WTC11 (cell line): ENCODE results near the gene TTC33. TPM values are rescaled to one million over a fixed set of nuclear protein-coding genes. Genes with fewer than 3 reads are reported as not detected.

Experiments
- ATAC-seq: fragments of 200-7000 bp; cut with Tn5 transposase; 2 replicates; pipeline ENCODE4 v1.10.0; 2021; ENCODE audit warnings: mild to moderate bottlenecking, moderate library complexity
- CTCF ChIA-PET: fragments of 300-600 bp; sonication (Branson Sonifier 250); formaldehyde crosslinking; loops from one replicate; lab custom pipeline; 2021; ENCODE audit warnings: antibody characterized with exemption; lab: Charles Lee
- POLR2A ChIA-PET: fragments of 350-600 bp; sonication (Branson Sonifier 250); formaldehyde crosslinking; loops from one replicate; lab custom pipeline; 2021; ENCODE audit warnings: antibody characterized with exemption; lab: Charles Lee
- DNase-seq: peaks from one replicate; pipeline ENCODE4 v3.0.0; 2021; ENCODE audit warnings: low spot score
- H3K27ac Mint-ChIP-seq: 2 replicates; pipeline ENCODE4 v1.8.0; 2021; ENCODE audit warnings: mixed read lengths
- H3K27me3 Mint-ChIP-seq: 2 replicates; pipeline ENCODE4 v1.8.0; 2021; ENCODE audit warnings: low read depth, mild to moderate bottlenecking, moderate library complexity, mixed read lengths
- H3K36me3 Mint-ChIP-seq: 2 replicates; pipeline ENCODE4 v1.8.0; 2021; ENCODE audit warnings: mixed read lengths
- H3K4me1 Mint-ChIP-seq: 2 replicates; pipeline ENCODE4 v1.8.0; 2022; ENCODE audit warnings: mixed read lengths
- H3K4me3 Mint-ChIP-seq: 2 replicates; pipeline ENCODE4 v1.8.0; 2021; ENCODE audit warnings: mild to moderate bottlenecking, moderate library complexity, mixed read lengths
- H3K9me3 Mint-ChIP-seq: 2 replicates; pipeline ENCODE4 v1.8.0; 2021; ENCODE audit warnings: mixed read lengths
- AR ChIP-seq: fragments of 250-450 bp; sonication (Bioruptor Pico); IDR thresholded peaks from 2 replicates; pipeline ENCODE4 v1.9.0; 2021; ENCODE audit warnings: mild to moderate bottlenecking
- CREM ChIP-seq: sonication (generic); formaldehyde crosslinking; IDR thresholded peaks from 2 replicates; pipeline ENCODE4 v1.8.1; 2022; ENCODE audit warnings: mild to moderate bottlenecking, missing genetic modification reagents, moderate library complexity
- ELF4 ChIP-seq: sonication (generic); formaldehyde crosslinking; IDR thresholded peaks from 2 replicates; pipeline ENCODE4 v1.8.1; 2022; ENCODE audit warnings: low read depth, mild to moderate bottlenecking, moderate library complexity, missing genetic modification reagents
- FOXK1 ChIP-seq: sonication (generic); formaldehyde crosslinking; IDR thresholded peaks from 2 replicates; pipeline ENCODE4 v1.8.0; 2022; ENCODE audit warnings: mild to moderate bottlenecking, moderate library complexity, missing genetic modification reagents
- GRHL2 ChIP-seq: fragments of 250-450 bp; sonication (Bioruptor Pico); IDR thresholded peaks from 2 replicates; pipeline ENCODE4 v1.8.0; 2022; ENCODE audit warnings: mild to moderate bottlenecking, moderate library complexity; ENCODE audit not compliant: insufficient replicate concordance, severe bottlenecking
- IRF1 ChIP-seq: sonication (generic); formaldehyde crosslinking; IDR thresholded peaks from 2 replicates; pipeline ENCODE4 v1.8.0; 2023; ENCODE audit warnings: missing genetic modification reagents
- JUN ChIP-seq: sonication (generic); formaldehyde crosslinking; IDR thresholded peaks from 2 replicates; pipeline ENCODE4 v1.8.0; 2023; ENCODE audit warnings: mild to moderate bottlenecking, missing genetic modification reagents
- MXD4 ChIP-seq: fragments of 250-450 bp; sonication (Bioruptor Pico); IDR thresholded peaks from 2 replicates; pipeline ENCODE4 v1.8.0; 2021; ENCODE audit warnings: mild to moderate bottlenecking, moderate library complexity, borderline replicate concordance
- SOX15 ChIP-seq: fragments of 250-450 bp; sonication (Bioruptor Pico); IDR thresholded peaks from 2 replicates; pipeline ENCODE4 v1.9.0; 2021; ENCODE audit warnings: mild to moderate bottlenecking
- SP1 ChIP-seq: sonication (generic); formaldehyde crosslinking; conservative IDR thresholded peaks from 2 replicates; pipeline ENCODE4 v1.8.1; 2022; ENCODE audit warnings: missing genetic modification reagents
- STAT6 ChIP-seq: sonication (generic); formaldehyde crosslinking; conservative IDR thresholded peaks from 2 replicates; pipeline ENCODE4 v1.8.1; 2023; ENCODE audit warnings: mild to moderate bottlenecking, low read depth, missing genetic modification reagents, moderate library complexity
- TCF7 ChIP-seq: sonication (generic); formaldehyde crosslinking; IDR thresholded peaks from 2 replicates; pipeline ENCODE4 v1.8.0; 2022; ENCODE audit warnings: mild to moderate bottlenecking, low read depth, missing genetic modification reagents, moderate library complexity
- TP53 ChIP-seq: sonication (generic); formaldehyde crosslinking; IDR thresholded peaks from 2 replicates; pipeline ENCODE4 v1.8.1; 2023; ENCODE audit warnings: mild to moderate bottlenecking, missing genetic modification reagents
- USF1 ChIP-seq: sonication (generic); formaldehyde crosslinking; IDR thresholded peaks from 2 replicates; pipeline ENCODE4 v1.8.0; 2022; ENCODE audit warnings: mild to moderate bottlenecking, missing genetic modification reagents
- ZBTB21 ChIP-seq: sonication (generic); formaldehyde crosslinking; IDR thresholded peaks from 2 replicates; pipeline ENCODE4 v1.8.1; 2023; ENCODE audit warnings: mild to moderate bottlenecking, missing genetic modification reagents, borderline replicate concordance
- ZNF232 ChIP-seq: sonication (generic); formaldehyde crosslinking; IDR thresholded peaks from 2 replicates; pipeline ENCODE4 v1.8.0; 2022; ENCODE audit warnings: mild to moderate bottlenecking, missing genetic modification reagents
- ZNF263 ChIP-seq: sonication (generic); formaldehyde crosslinking; IDR thresholded peaks from 2 replicates; pipeline ENCODE4 v1.8.1; 2022; ENCODE audit warnings: low read depth, mild to moderate bottlenecking, moderate library complexity, missing genetic modification reagents
- ZNF317 ChIP-seq: sonication (generic); formaldehyde crosslinking; IDR thresholded peaks from 2 replicates; pipeline ENCODE4 v1.8.1; 2023; ENCODE audit warnings: low read depth, mild to moderate bottlenecking, moderate library complexity, missing genetic modification reagents, borderline replicate concordance
- ZNF423 ChIP-seq: fragments of 250-450 bp; sonication (Bioruptor Pico); IDR thresholded peaks from 2 replicates; pipeline ENCODE4 v2.1.2; 2022; ENCODE audit warnings: mild to moderate bottlenecking, moderate library complexity
- ZNF671 ChIP-seq: fragments of 250-450 bp; sonication (Bioruptor Pico); IDR thresholded peaks from 2 replicates; pipeline ENCODE4 v1.8.0; 2021; ENCODE audit warnings: mild to moderate bottlenecking
- total RNA-seq: library from RNA; stranded (reverse); gene quantifications from 3 replicates; pipeline ENCODE4 v1.2.3, GENCODE V29; 2021
- TF ChIP-seq, protein P1 (sequence below): sonication (generic); formaldehyde crosslinking; IDR thresholded peaks from 2 replicates; pipeline ENCODE4 v1.8.1; 2022; ENCODE audit warnings: low read depth, missing genetic modification reagents, borderline replicate concordance
- TF ChIP-seq, protein P2 (sequence below): sonication (generic); formaldehyde crosslinking; IDR thresholded peaks from 2 replicates; pipeline ENCODE4 v1.8.1; 2023; ENCODE audit warnings: mild to moderate bottlenecking, missing genetic modification reagents, moderate library complexity
- TF ChIP-seq, protein P3 (sequence below): sonication (generic); formaldehyde crosslinking; IDR thresholded peaks from 2 replicates; pipeline ENCODE4 v1.8.1; 2023; ENCODE audit warnings: mild to moderate bottlenecking, missing genetic modification reagents

TTC33 gene
- total RNA-seq, 1 experiment from 2014 or later, result 9.2 TPM

DNA sequence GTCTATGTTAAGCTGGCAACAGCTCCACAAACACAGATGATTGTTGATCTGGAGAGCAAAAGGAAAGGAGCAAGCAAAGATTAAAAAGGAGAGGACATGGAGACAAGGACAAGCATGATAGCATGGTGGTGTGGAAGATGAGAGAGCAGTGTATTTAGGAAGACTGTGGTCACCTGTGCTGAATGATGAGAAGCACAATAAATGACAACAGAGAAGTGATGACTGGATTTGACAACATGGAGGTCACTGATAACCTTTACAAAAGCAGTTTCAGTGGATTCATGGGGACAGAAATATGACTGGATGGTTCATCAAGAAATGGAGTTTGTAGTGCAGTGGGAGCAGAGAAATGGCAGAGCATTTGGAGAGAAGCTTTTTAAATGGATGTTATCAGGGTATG is 20.2 kb downstream of the TTC33 start (continued):
- TF ChIP-seq ZNF423 (CRISPR knock-in tag) (no peak), SP1 (CRISPR knock-in tag) (no peak), STAT6 (CRISPR knock-in tag) (no peak)
- TF ChIP-seq, protein P1, sequence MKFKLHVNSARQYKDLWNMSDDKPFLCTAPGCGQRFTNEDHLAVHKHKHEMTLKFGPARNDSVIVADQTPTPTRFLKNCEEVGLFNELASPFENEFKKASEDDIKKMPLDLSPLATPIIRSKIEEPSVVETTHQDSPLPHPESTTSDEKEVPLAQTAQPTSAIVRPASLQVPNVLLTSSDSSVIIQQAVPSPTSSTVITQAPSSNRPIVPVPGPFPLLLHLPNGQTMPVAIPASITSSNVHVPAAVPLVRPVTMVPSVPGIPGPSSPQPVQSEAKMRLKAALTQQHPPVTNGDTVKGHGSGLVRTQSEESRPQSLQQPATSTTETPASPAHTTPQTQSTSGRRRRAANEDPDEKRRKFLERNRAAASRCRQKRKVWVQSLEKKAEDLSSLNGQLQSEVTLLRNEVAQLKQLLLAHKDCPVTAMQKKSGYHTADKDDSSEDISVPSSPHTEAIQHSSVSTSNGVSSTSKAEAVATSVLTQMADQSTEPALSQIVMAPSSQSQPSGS (CRISPR knock-in tag), result no peak
- TF ChIP-seq, all 79 proteins: peak for 0

DNA sequence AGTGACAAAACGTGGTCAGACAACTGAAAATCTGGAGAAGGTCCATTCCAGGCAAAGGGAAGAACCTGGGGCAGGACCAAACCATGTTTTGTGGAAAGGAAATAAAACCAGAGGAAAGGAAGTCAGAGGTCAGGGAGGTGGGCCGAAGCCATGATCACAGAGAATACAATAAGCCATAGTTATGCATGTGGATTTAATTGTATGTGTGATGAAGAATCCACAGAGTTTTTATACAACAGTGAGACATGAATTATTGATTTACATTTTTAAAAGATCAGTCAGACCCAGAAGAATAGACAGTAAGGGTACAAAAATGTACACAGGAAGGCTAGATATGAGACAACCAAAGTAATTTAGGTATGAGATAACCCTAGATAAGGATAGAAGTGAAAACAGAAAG is 20.8 kb downstream of the TTC33 start:
- TF ChIP-seq AR (CRISPR knock-in tag), result no peak
- no peak for TF ChIP-seq SOX15
- TF ChIP-seq MXD4, result no peak
- TF ChIP-seq, protein P2, sequence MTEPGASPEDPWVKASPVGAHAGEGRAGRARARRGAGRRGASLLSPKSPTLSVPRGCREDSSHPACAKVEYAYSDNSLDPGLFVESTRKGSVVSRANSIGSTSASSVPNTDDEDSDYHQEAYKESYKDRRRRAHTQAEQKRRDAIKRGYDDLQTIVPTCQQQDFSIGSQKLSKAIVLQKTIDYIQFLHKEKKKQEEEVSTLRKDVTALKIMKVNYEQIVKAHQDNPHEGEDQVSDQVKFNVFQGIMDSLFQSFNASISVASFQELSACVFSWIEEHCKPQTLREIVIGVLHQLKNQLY, result no peak
- no peak for TF ChIP-seq TP53 (CRISPR knock-in tag)
- no peak for TF ChIP-seq ZNF263 (CRISPR knock-in tag)
- TF ChIP-seq ZNF232 (CRISPR knock-in tag), result no peak
- TF ChIP-seq IRF1 (CRISPR knock-in tag), result no peak
- no peak for TF ChIP-seq ZBTB21 (CRISPR knock-in tag)
- TF ChIP-seq USF1, result no peak
- TF ChIP-seq FOXK1 (CRISPR knock-in tag), result no peak
- TF ChIP-seq, protein P3, sequence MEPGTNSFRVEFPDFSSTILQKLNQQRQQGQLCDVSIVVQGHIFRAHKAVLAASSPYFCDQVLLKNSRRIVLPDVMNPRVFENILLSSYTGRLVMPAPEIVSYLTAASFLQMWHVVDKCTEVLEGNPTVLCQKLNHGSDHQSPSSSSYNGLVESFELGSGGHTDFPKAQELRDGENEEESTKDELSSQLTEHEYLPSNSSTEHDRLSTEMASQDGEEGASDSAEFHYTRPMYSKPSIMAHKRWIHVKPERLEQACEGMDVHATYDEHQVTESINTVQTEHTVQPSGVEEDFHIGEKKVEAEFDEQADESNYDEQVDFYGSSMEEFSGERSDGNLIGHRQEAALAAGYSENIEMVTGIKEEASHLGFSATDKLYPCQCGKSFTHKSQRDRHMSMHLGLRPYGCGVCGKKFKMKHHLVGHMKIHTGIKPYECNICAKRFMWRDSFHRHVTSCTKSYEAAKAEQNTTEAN (CRISPR knock-in tag), result no peak
- no peak for TF ChIP-seq ZNF671 (CRISPR knock-in tag)
- TF ChIP-seq JUN (CRISPR knock-in tag), result no peak
- TF ChIP-seq ELF4 (CRISPR knock-in tag), result no peak
- TF ChIP-seq CREM (CRISPR knock-in tag), result no peak
- no peak for TF ChIP-seq TCF7 (CRISPR knock-in tag)
- TF ChIP-seq ZNF317, result no peak
- no peak for TF ChIP-seq GRHL2 (CRISPR knock-in tag)
- peaks cover 4% of the 10 kb centered on the region; the same call in 1 of the 2 replicates for H3K36me3 Mint-ChIP-seq
- ChIA-PET CTCF (interaction anchor here (1.3 kb wide), 1 partner anchor 45 kb away, joined by 3 read pairs; no protein-coding TSS in a partner anchor), POLR2A (no interaction called here)
- no peak overlapping the region for H3K27ac Mint-ChIP-seq
- no peaks in the 10 kb centered on the region for H3K27me3 Mint-ChIP-seq
- 0 out of 2 replicates have a peak, but pooled peaks cover 4% of the 10 kb centered on the region for H3K9me3 Mint-ChIP-seq
- ATAC-seq (no peak), DNase-seq (no peak)
- H3K4me3 Mint-ChIP-seq, result no peak overlapping the region
- no peaks in the 10 kb centered on the region for H3K4me1 Mint-ChIP-seq
